Measurements from ENCODE around the gene TINAGL1.

The TINAGL1 gene

GRCh38 chr1:31569596-31570173 is 6.6 kb upstream of the TINAGL1 start:
- no peak for DNase-seq

- DNase-seq, result no peak
Observed at GRCh38 chr1:31570228-31570627, 6.1 kb upstream of the TINAGL1 start.

GRCh38 chr1:31570906-31571305 is 5.4 kb upstream of the TINAGL1 start:
- no peak for DNase-seq

- peak; percentile 63 for DNase-seq
Observed at GRCh38 chr1:31571340-31572295, 4.7 kb upstream of the TINAGL1 start.

GRCh38 chr1:31572323-31573104 is 3.8 kb upstream of the TINAGL1 start:
- no peak for DNase-seq

GRCh38 chr1:31573261-31573660 is 3.1 kb upstream of the TINAGL1 start:
- no peak for DNase-seq

GRCh38 chr1:31574749-31575368 is 1.5 kb upstream of the TINAGL1 start:
- DNase-seq, result peak; percentile 80

GRCh38 chr1:31575369-31576140 is 760 bp upstream of the TINAGL1 start:
- peak; percentile 93 for DNase-seq

- DNase-seq, result peak; percentile 42
Observed at GRCh38 chr1:31576743-31577455, 584 bp downstream of the TINAGL1 start.

- peak; percentile 70 for DNase-seq
Observed at GRCh38 chr1:31577515-31578192, 1.3 kb downstream of the TINAGL1 start.

- DNase-seq, result peak; percentile 60
Observed at GRCh38 chr1:31579374-31579773, 3.1 kb downstream of the TINAGL1 start.

- DNase-seq, result peak; percentile 63
Observed at GRCh38 chr1:31580513-31580870, 4.2 kb downstream of the TINAGL1 start.

GRCh38 chr1:31580891-31581603 is 4.7 kb downstream of the TINAGL1 start:
- DNase-seq, result peak; percentile 47

GRCh38 chr1:31581821-31582810 is 5.8 kb downstream of the TINAGL1 start:
- DNase-seq, result peak; percentile 64

GRCh38 chr1:31583082-31583994 is 7.0 kb downstream of the TINAGL1 start:
- peak; percentile 41 for DNase-seq

GRCh38 chr1:31583995-31584868 is 7.9 kb downstream of the TINAGL1 start:
- peak; percentile 51 for DNase-seq
